Type B pancreatic cell (in vitro differentiated cells): ENCODE data around the gene CA9. TPM values are rescaled to one million over a fixed set of nuclear protein-coding genes. Genes with fewer than 3 reads are reported as not detected.

Experiments used
- DNase-seq: peaks from one replicate; pipeline ENCODE4 v3.0.0; 2021; ENCODE audit warnings: mixed read lengths; ENCODE audit not compliant: unreplicated experiment; ENCODE audit errors: extremely low spot score
- H3K27ac Mint-ChIP-seq: 2 replicates; pipeline ENCODE4 v1.8.0; 2021; ENCODE audit warnings: mild to moderate bottlenecking, mixed read lengths
- H3K27me3 Mint-ChIP-seq: 2 replicates; pipeline ENCODE4 v1.8.0; 2021; ENCODE audit warnings: mixed read lengths
- H3K36me3 Mint-ChIP-seq: 2 replicates; pipeline ENCODE4 v1.8.0; 2021; ENCODE audit warnings: mixed read lengths
- H3K4me1 Mint-ChIP-seq: one replicate; pipeline ENCODE4 v1.8.0; 2021; ENCODE audit warnings: mixed read lengths; ENCODE audit not compliant: unreplicated experiment
- H3K4me3 Mint-ChIP-seq: 2 replicates; pipeline ENCODE4 v1.8.0; 2021; ENCODE audit warnings: mild to moderate bottlenecking, mixed read lengths
- H3K9me3 Mint-ChIP-seq: 2 replicates; pipeline ENCODE4 v1.8.0; 2021; ENCODE audit warnings: mixed read lengths
- total RNA-seq: library from RNA; stranded (reverse); gene quantifications from 2 replicates; pipeline ENCODE4 v1.2.1, GENCODE V29; 2021; ENCODE audit warnings: low replicate concordance
- TF ChIP-seq, protein P1 (sequence below): fragments of 200-600 bp; sonication (generic); conservative IDR thresholded peaks from 2 replicates; pipeline ENCODE4 v1.5.0; 2021; ENCODE audit warnings: antibody characterized with exemption, mild to moderate bottlenecking

Gene CA9
- total RNA-seq, 1 donor from 2014 or later: 1.5 TPM

DNA sequence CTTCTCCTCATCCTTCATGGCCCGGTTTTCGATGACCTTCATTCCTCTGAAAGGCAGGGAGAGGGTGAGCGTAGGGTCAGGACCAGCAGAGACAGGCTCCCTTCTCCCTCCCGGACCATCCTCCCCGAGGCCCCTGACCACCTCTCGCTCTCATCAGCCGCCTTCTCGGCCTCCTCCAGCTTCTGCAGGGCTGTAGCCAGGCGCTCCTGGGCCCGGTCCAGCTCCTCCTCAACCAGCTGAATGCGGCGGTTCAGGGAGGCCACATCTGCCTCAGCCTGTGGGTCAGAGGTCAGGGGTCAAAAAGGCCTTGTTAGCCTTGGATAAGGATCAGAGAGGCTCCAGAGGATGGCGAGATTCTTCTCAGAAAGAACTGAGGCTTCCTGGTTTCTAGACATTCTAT lies 11.8 kb downstream of the CA9 start:
- TF ChIP-seq, protein P1, sequence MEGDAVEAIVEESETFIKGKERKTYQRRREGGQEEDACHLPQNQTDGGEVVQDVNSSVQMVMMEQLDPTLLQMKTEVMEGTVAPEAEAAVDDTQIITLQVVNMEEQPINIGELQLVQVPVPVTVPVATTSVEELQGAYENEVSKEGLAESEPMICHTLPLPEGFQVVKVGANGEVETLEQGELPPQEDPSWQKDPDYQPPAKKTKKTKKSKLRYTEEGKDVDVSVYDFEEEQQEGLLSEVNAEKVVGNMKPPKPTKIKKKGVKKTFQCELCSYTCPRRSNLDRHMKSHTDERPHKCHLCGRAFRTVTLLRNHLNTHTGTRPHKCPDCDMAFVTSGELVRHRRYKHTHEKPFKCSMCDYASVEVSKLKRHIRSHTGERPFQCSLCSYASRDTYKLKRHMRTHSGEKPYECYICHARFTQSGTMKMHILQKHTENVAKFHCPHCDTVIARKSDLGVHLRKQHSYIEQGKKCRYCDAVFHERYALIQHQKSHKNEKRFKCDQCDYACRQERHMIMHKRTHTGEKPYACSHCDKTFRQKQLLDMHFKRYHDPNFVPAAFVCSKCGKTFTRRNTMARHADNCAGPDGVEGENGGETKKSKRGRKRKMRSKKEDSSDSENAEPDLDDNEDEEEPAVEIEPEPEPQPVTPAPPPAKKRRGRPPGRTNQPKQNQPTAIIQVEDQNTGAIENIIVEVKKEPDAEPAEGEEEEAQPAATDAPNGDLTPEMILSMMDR: no peak
- peaks cover 19% of the 10 kb centered on the region for H3K36me3 Mint-ChIP-seq
- H3K4me3 Mint-ChIP-seq: no peak overlapping the region
- H3K4me1 Mint-ChIP-seq: peaks cover 37% of the 10 kb centered on the region
- no peaks in the 10 kb centered on the region for H3K27me3 Mint-ChIP-seq
- no peak overlapping the region for H3K27ac Mint-ChIP-seq
- no peaks in the 10 kb centered on the region for H3K9me3 Mint-ChIP-seq
- no peak for DNase-seq

GRCh38 chr9:35686222-35687203 lies 12.8 kb downstream of the CA9 start:
- H3K4me1 Mint-ChIP-seq: peaks cover 36% of the 10 kb centered on the region
- H3K27ac Mint-ChIP-seq: peak overlapping the region; percentile 67
- no peaks in the 10 kb centered on the region for H3K9me3 Mint-ChIP-seq
- no peak for DNase-seq
- H3K4me3 Mint-ChIP-seq: peak overlapping the region; percentile 86
- no peaks in the 10 kb centered on the region for H3K27me3 Mint-ChIP-seq
- peaks cover 19% of the 10 kb centered on the region for H3K36me3 Mint-ChIP-seq
- TF ChIP-seq, protein P1: no peak

DNA sequence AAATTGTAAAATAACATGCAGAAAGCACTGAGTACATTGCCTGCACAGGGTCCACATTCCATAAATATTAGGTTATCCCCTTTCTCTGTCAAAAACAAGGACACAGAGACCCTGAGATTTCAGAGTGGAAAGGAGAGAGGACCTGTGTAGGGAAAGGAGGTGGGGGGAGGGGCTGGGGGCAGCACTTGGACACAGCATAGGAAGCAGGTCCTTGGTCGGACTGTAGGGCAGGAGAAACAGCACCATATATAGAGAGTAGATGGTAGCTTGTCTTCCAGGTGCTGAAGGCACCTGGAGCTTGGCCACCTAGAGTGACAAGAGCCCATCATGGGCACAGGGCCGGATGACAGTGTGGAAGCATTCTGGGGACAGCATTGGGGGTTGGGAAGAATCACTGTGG lies 13.6 kb downstream of the CA9 start:
- Mint-ChIP-seq H3K27ac (peak overlapping the region; percentile 87), H3K36me3 (peaks cover 19% of the 10 kb centered on the region), H3K4me3 (peak overlapping the region; percentile 86), H3K4me1 (peaks cover 34% of the 10 kb centered on the region), H3K27me3 (no peaks in the 10 kb centered on the region), H3K9me3 (no peaks in the 10 kb centered on the region)
- TF ChIP-seq, protein P1: no peak
- no peak for DNase-seq

DNA sequence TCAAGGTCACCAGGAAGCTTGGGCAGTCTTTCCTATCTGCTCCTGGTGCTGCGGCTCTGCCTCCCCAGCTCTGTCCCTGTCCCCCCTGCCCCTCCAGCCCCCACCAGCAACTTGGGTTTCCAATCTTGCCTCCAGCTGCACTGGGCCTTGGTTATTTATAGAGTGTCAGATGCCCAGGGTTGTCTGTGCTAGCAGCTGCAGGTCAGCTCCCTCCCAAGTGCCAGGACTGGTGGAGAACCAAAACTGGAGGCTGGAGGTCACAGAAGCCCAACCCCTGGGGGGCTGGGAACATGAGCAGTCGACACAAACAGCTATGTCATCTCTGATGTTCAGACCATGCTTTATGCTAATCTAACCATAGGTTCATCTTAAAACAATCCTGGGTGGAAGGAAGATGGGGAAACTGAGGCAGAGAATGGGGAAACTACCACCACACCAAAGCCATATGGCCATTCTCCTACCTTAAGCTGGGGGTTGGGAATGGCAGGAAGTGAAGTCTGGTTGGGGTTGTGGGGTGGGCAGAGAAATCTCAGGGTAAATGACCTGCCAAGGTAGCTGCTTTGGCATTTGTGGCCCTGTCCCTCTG lies 14.3 kb downstream of the CA9 start:
- Mint-ChIP-seq H3K27ac (no peak overlapping the region), H3K4me1 (peaks cover 34% of the 10 kb centered on the region), H3K9me3 (no peaks in the 10 kb centered on the region), H3K36me3 (peaks cover 16% of the 10 kb centered on the region), H3K27me3 (no peaks in the 10 kb centered on the region), H3K4me3 (peak overlapping the region; percentile 90)
- TF ChIP-seq, protein P1: no peak
- DNase-seq: no peak

DNA sequence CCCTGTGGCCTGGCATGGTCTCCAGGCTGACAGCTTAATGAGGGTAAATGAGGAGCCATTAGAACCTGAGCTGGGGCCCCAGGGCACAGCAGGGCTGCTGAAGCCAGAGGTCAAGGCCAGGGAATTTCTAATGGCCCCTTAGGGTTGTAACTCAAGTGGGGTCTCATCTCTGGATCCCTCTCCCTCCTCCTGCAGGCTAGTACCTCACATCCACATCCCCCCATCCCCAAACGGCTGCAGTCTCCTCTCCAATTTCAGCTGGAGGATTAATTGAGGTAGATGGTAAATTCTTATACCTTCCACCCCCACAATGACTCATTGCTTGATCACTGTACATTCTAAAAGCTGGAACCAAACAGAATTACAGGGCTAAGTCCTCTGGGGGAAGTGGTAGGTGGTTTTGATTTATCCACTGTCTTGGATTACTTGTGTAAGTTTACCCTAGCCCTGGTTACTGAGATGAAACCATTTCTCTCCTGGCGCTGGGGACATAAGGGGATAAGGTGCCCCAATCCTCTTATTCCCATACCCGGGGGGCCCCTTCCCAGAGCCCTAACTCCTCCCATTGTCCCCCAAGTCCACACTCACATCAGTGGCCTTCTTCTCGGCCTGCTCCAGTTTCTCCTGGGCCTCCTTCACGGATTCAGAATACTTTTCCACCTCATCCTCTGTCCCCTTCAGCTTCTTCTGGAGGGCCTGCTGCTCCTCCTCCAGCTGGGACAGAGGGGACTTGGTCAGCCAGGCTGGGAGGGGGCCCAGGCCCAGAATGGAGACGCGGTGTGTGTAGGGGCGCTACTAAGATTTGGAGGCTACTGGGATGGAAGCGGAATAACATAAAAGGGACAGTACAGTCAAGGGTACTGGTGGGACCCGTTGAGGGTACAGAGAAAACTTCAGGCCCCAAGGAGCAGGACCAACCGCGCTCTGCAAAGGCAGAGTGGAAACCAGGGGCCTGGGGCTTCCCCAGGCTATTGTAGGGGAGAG lies 15.1 kb downstream of the CA9 start:
- Mint-ChIP-seq H3K27me3 (no peaks in the 10 kb centered on the region), H3K4me3 (peak overlapping the region; percentile 90), H3K4me1 (peaks cover 34% of the 10 kb centered on the region), H3K36me3 (peaks cover 10% of the 10 kb centered on the region), H3K9me3 (no peaks in the 10 kb centered on the region), H3K27ac (peak overlapping the region; percentile 74)
- DNase-seq: no peak
- TF ChIP-seq, protein P1: no peak
